ENCODE results near the gene GJB3.

DNA sequence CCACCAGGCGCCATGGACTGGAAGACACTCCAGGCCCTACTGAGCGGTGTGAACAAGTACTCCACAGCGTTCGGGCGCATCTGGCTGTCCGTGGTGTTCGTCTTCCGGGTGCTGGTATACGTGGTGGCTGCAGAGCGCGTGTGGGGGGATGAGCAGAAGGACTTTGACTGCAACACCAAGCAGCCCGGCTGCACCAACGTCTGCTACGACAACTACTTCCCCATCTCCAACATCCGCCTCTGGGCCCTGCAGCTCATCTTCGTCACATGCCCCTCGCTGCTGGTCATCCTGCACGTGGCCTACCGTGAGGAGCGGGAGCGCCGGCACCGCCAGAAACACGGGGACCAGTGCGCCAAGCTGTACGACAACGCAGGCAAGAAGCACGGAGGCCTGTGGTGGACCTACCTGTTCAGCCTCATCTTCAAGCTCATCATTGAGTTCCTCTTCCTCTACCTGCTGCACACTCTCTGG, 3.8 kb downstream of the GJB3 start:
- TF ChIP-seq EZH2 (IDR thresholded peaks at IDR 0.05; ENCODE audit: insufficient read depth, poor library complexity, severe bottlenecking) (no peak), EZH2phosphoT487 (IDR thresholded peaks at IDR 0.05; ENCODE audit: insufficient read depth, low read depth) (no peak)

All from GM23248 (cell line).